Activated CD4-positive, alpha-beta T cell treated with anti-CD3 and anti-CD28 coated beads for 4 hours (primary cell): ENCODE data around the gene FUZ.

Source experiments
- DNase-seq, 2 donors: peaks; one replicate each; pipeline ENCODE4 v3.0.0-alpha.2; 2020

The FUZ gene

GRCh38 chr19:49805822-49806619 is 7.1 kb downstream of the FUZ start:
- DNase-seq = no peak

GRCh38 chr19:49803529-49803856 is 9.6 kb downstream of the FUZ start:
- no peak for DNase-seq

GRCh38 chr19:49802836-49803528 is 10.1 kb downstream of the FUZ start:
- no peak for DNase-seq

GRCh38 chr19:49801966-49802661 is 11.0 kb downstream of the FUZ start:
- no peak for DNase-seq

GRCh38 chr19:49801401-49801888 is 11.6 kb downstream of the FUZ start:
- DNase-seq = no peak

- DNase-seq = no peak
Measured at GRCh38 chr19:49800771-49801170, 12.3 kb downstream of the FUZ start.

GRCh38 chr19:49799798-49800376 is 13.2 kb downstream of the FUZ start:
- DNase-seq = peak in 1 of 2 donors; percentile 27

- no peak for DNase-seq
Measured at GRCh38 chr19:49799271-49799797, 13.8 kb downstream of the FUZ start.

GRCh38 chr19:49798574-49798973 is 14.5 kb downstream of the FUZ start:
- no peak for DNase-seq

GRCh38 chr19:49795615-49796014 is 17.5 kb downstream of the FUZ start:
- no peak for DNase-seq

GRCh38 chr19:49793561-49793840 is 19.6 kb downstream of the FUZ start:
- no peak for DNase-seq

- no peak for DNase-seq
Measured at GRCh38 chr19:49792829-49793560, 20.1 kb downstream of the FUZ start.

- DNase-seq = no peak
Measured at GRCh38 chr19:49791776-49792445, 21.2 kb downstream of the FUZ start.

- DNase-seq = no peak
Measured at GRCh38 chr19:49790866-49791265, 22.2 kb downstream of the FUZ start.

GRCh38 chr19:49788857-49789256 is 24.2 kb downstream of the FUZ start:
- DNase-seq = no peak

GRCh38 chr19:49787746-49788145 is 25.3 kb downstream of the FUZ start:
- DNase-seq = no peak

GRCh38 chr19:49786376-49786820 is 26.7 kb downstream of the FUZ start:
- no peak for DNase-seq

- no peak for DNase-seq
Measured at GRCh38 chr19:49782515-49782914, 30.6 kb downstream of the FUZ start.

- DNase-seq = no peak
Measured at GRCh38 chr19:49781394-49781793, 31.7 kb downstream of the FUZ start.

- no peak for DNase-seq
Measured at GRCh38 chr19:49780861-49781260, 32.2 kb downstream of the FUZ start.

- no peak for DNase-seq
Measured at GRCh38 chr19:49779731-49780555, 33.1 kb downstream of the FUZ start.
